Urothelium cell line (cell line): ENCODE measurements around the gene SS18L1.
A peak's percentile ranks its signal among the peaks of the same experiment; 100 is the strongest.
"Not testable (repeated sequence)": the region's sequence is repeated elsewhere in the genome, so short reads cannot be mapped to it uniquely, and the experiment has no call there.

ENCODE experiments used
- DNase-seq: peaks from one replicate; pipeline ENCODE4 v3.0.0; 2011; ENCODE audit warnings: low spot score, mixed read lengths
- FAIRE-seq: peaks from 2 replicates; lab custom pipeline; 2011; peaks lifted over from hg19 to GRCh38; lab: Jason Lieb, UNC

SS18L1 gene

DNA sequence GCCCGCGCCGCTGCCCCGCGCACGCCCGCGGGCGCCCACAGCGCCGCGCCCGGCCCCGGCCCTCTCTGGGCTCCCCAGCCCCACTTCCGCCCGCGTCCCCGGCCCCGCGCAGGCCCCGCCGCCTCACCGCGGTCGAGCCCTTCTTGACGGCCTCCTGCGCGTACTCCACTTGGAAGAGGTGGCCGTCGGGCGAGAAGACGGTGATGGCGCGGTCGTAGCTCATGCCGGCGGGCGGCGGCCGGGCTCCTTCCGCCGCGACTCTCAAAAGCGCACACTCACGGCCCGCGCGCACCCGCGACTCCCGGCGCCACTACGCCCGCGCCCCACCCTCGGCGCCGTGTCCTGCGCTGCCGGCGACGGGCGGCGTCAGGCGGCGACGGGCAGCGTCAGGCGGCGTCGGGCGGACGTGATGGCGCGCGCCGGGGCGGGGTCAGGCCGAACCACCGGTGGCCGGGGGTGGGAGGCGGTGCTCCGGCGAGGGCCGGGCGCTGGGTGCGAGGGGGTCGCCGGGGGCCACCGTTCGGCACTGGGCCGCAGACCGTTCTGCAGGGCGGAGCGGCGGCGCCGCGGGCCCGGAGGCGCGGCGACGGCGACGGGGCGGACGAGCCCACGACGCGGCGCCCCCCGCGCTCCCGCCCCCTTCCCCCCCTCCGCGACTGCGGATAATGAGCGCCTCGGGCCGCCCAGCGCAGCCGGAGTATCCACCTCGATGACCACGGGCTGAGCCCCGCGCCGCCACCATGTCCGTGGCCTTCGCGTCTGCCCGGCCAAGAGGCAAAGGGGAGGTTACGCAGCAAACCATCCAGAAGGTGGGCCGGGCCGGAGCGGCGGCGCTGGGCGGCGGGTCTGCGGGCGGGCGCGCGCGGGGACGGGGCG lies at the start of gene SS18L1, which contains the start of gene PSMA7:
Gene SS18L1, plus strand, starts transcription at position 689 of the 876 bp plus-strand sequence. Its CDS starts 52 bp downstream, at position 741.
Gene PSMA7, minus strand, starts transcription at position 314 of the 876 bp plus-strand sequence. Its CDS starts 91 bp downstream, at position 223.
- peak; percentile 93 for FAIRE-seq
- DNase-seq = peak; percentile 99

- FAIRE-seq (peak; percentile 9), DNase-seq (no peak)
Observed at GRCh38 chr20:62096421-62097380, 46.9 kb upstream of the SS18L1 start.

DNA sequence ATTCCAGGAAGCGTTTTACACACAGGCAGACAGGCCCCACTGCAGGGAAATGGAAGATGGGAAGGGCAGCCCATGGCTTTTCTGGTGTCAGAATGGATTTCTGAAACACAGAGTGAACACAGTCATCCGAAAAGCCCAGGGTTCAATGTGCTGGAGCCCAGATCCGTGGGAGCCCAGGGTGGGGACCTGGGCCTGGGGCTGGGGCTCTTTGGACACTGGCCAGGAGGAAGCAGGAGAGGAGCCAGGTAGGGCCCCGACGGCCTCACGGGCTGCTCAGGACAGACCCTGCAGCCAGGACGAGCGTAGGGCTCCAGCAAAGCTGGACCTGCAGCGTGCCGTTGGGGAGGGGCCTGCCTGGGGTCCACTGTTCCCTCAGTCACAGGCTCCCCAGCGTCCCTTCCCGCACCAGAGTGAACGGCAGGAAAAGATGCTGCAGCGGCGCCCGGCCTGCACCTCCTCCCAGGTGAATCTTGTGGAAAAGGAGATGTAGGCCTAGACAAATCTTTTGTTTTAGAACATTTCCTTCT lies 45.6 kb upstream of the SS18L1 start:
- DNase-seq (no peak), FAIRE-seq (no peak)

- FAIRE-seq (no peak), DNase-seq (no peak)
Observed at GRCh38 chr20:62101078-62101477, 42.5 kb upstream of the SS18L1 start.

- FAIRE-seq (no peak), DNase-seq (no peak)
Observed at GRCh38 chr20:62103508-62104233, 39.9 kb upstream of the SS18L1 start.

- no peak for DNase-seq
- FAIRE-seq = no peak
Observed at GRCh38 chr20:62104234-62104789, 39.3 kb upstream of the SS18L1 start.

- FAIRE-seq = peak; percentile 32
Observed at GRCh38 chr20:62104791-62105345, 38.7 kb upstream of the SS18L1 start.

DNA sequence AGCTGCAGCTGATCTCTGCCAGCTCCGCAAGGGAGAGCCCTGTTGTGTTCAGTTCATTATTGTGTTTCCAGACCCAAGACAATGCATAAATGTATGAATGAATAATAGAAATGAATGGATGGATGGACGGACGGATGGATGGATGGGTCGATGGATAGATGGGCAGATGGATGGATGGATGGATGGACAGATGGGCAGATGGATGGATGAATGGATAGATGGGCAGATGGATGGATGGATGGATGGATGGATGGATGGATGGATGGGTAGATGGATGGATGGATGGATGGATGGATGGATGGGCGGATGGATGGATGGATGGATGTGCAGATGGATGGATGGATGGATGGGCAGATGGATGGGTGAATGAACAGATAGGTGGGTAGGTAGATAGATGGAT lies 38.0 kb upstream of the SS18L1 start:
- FAIRE-seq = peak; percentile 97

More at GRCh38 chr20:62104791-62105345, 38.7 kb upstream of the SS18L1 start:
- no peak for DNase-seq

GRCh38 chr20:62111148-62111547 lies 32.4 kb upstream of the SS18L1 start:
- no peak for FAIRE-seq
- DNase-seq = no peak

More for the DNA sequence above, 38.0 kb upstream of the SS18L1 start:
- DNase-seq = no peak

- no peak for FAIRE-seq
- no peak for DNase-seq
Observed at GRCh38 chr20:62112368-62112767, 31.2 kb upstream of the SS18L1 start.

DNA sequence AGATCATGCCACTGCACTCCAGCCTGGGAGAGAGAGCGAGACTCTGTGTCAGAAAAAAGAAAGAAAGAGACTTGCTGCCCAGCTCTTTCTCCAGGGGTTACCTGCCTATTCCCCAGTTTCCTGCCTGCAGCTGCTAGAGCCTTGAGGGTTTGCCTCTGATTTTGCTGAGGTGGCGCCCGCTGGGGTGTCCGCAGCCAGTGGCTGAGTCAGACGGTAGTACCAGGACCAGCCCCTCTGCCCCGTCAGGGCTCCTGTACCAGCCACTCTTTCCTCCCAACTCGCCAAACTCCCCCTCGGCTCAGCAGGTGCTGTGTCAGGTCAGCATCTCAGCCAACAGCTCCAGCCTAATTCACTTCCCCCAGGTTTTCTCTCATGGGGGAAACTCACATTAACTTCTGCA lies 28.7 kb upstream of the SS18L1 start:
- DNase-seq (no peak), FAIRE-seq (no peak)

GRCh38 chr20:62115800-62116407 lies 27.7 kb upstream of the SS18L1 start:
- not testable (repeated sequence) for DNase-seq, FAIRE-seq

DNA sequence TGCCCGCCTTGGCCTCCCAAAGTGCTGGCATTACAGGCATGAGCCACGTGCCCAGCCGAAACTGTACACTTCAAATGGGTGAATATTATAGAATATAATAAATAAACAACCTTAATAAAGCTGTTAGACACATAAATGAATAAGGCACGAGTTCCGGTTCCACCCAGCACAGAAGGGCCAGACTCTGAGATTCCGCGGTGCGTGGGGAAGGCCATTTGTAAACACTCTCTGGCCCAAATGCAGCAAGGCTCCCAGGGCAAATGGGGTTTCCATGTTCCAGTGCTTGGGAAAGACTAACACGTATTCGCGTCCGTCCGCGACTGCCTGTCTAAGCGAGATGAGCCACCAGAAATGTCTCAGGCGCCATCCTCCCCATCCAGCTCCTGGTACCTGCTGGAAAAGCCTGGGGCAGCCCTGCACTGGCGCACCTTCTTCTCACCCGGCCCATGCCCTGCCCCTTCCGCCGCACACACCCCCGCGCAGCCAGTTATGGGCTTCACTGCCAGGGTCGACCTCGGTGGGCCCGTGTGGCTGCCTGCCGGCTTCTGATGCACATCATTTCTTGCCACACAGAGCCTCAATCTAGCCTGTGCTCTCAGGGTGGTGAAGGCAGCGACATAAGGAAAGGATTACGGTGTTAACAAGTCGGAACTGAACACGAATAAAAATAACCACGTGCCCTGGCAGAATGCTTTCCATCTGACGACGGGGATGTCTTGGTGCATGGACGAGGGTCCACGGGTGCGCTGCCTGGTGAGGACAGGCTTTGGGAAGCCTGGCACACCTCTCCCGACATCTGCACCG lies 26.8 kb upstream of the SS18L1 start:
- DNase-seq (no peak), FAIRE-seq (no peak)

- DNase-seq (no peak), FAIRE-seq (no peak)
Observed at GRCh38 chr20:62117362-62117646, 26.3 kb upstream of the SS18L1 start.

DNA sequence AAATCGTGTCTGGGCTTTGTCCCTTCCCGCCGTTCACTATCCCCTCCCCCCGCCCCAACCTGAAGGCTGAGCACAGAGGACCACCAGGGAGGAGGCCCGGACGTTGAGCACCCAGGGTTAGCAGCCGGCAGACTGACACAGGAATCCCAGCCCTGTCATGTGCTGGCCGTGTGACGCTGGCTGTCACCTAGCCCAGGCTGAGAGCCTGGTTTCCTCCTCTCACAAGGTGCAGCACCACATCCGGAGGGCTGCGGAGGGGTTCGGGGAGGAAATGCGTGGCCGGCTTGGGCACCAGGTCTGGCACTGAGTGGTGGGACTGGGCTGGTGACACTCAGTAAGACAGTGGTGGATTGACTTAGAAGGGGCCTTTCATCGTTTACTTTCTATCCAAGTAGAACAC lies 25.9 kb upstream of the SS18L1 start:
- DNase-seq (no peak), FAIRE-seq (no peak)

DNA sequence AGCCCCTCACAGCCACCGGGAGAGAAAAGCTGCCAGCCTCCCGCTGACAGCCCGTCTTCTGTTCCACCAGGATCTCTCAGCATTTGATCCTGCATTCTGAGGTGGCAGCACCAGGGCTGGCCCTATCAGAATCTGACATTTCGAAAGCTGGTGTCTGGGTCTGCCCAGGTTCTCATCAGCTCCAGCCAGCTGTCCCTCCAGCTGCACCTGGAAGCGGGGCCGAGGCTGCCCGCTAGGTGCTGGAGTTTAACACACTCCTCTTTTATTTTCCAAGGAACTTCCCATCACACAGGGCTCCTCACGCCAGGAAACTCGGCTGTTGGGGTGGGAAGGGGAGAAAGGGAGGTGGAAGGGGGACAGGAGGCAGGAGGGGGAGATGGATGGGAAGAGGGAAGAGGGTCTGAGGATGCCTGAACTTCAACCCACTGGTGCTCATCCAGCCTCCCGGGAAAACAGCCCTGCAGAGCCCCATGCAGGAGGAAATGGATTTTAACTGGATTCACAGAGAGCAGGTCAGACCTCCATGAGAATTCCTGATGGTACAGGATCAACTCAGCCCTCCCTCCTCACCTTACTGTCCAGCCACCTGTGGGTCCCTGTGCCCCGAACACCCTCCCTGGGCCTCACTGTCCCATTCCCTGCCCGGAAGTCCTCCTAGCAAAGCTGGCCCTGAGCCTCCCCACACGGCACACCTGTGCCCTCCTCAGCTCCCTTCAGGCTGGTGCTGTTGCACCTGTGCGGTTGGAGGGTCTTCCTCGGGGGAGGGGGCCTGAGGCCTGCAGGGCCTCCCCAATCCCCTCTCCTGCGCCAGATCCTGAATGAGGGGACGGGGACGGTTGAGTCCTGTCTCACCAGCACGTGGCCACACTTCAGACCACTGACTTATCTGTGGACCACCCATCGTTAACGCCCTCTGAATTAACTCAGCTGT lies 25.2 kb upstream of the SS18L1 start:
- FAIRE-seq = no peak
- DNase-seq = no peak

DNA sequence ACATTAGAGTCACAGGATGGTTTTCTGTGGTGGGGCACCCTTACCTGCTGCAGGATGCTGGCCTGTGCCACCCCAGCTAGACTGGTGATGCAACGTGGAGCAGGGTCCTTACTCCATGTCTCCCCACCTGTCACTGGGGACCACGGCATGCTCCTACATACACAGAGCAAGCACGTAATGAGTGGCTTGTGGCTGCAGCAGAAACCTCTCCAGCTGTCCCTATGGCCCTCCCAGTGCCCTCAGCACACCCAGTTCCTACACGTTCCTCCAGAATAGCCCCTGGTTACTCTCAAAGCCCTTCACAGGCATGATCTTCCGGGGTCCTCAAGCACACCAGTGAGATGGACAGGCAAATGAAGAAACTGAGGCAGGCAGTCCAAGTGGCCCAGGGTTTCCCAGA lies 24.5 kb upstream of the SS18L1 start:
- FAIRE-seq = no peak

More for the DNA sequence above, 24.5 kb upstream of the SS18L1 start:
- no peak for DNase-seq
